HG03558 (cell line): ENCODE data around the gene FLNC.

Source experiments
- ATAC-seq: cut with Tn5 transposase; IDR thresholded peaks from one replicate; pipeline ENCODE4 v1.9.1; 2021; ENCODE audit warnings: moderate number of reproducible peaks; ENCODE audit not compliant: unreplicated experiment; ENCODE audit errors: extremely low read depth

Gene FLNC

DNA sequence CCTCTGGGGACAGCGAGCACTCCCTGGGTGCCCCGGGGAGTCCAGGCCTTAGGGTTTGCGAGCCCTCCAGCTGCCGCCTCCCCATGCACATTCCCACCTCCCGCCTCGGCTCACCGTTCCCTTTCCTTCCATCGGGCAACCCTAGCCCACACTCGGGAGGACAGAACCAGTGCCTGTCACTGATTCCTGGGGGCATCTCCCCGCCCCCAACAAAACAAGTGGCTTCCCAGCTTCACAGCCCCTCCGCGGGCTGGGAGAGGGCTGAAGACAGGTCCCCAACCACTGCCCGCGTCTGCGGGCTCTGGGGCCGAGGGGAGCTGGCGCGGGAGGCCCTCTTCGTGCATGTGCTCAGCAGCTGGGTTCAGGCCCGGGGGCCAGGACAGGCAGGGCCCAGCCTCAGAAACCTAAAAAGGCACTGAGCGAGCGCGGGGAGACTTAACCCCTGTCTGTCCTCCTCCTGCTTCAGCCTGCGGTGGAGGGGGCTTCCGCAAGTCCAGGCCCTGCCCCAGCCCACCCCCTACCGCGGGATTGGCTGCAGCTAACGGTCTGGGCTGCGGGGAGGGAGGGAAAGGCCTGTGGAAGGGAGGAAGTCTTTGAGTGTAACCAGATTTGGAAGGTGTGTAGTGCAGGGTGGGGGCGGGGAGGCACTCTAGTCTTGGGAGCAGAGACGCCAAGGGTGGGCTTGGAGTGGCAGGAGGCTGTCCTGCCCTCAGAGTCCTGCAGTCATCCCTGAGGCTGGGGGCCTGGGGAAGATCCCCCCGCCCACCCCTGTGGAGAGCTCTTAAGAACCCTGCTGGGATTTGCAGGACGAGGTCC, 1.2 kb downstream of the FLNC start:
- no peak for ATAC-seq

DNA sequence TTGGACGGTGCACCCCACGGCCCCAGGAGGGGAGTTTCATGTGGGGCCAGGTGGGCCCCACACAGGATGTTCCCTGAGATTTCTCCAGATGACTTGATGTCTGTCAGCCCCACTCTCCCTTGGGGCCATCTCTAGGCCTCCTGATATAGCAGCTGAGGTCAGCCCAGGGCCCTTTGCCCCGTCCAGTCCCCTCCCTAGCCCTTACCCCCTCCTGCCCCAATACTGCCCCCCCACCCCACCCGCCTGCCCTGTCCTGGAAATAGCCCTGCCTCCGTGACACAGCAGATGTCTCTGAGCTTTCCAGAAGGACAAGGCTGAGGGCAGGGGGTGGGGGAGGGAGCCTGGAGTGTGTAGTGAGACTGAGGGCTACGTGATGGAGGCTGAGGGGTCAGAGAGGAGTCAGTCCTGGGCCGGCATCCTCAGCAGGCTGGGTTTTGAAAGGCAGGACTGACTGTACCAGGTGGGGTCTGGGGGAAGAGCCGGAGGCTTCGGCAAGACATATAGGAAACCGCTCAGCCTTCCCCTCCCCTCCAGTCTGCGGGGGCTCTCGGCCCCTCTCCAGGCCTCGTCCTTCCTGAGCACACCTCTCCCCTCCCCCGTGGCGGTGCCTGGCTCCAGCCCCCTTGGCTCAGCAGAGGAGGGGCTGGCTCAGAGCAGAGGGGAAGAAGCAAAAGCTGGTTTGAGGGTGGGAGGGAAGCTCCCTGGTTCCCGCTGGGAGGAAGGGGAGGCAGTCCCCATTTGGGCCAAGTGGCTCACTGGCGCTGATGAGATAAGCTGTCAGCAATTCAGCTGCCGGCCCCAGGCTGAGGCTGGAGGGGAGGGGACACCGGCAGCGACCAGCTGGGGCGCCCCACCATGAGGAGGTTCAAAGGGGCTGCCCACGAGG, 2.0 kb downstream of the FLNC start:
- no peak for ATAC-seq

- ATAC-seq, result no peak
Observed at GRCh38 chr7:128832880-128833147, 2.6 kb downstream of the FLNC start.

- ATAC-seq, result no peak
Observed at GRCh38 chr7:128833148-128833945, 3.1 kb downstream of the FLNC start.

GRCh38 chr7:128833946-128834325, 3.7 kb downstream of the FLNC start:
- ATAC-seq, result no peak

- no peak for ATAC-seq
Observed at GRCh38 chr7:128835231-128835751, 5.1 kb downstream of the FLNC start.

- ATAC-seq, result no peak
Observed at GRCh38 chr7:128835790-128836641, 5.8 kb downstream of the FLNC start.

DNA sequence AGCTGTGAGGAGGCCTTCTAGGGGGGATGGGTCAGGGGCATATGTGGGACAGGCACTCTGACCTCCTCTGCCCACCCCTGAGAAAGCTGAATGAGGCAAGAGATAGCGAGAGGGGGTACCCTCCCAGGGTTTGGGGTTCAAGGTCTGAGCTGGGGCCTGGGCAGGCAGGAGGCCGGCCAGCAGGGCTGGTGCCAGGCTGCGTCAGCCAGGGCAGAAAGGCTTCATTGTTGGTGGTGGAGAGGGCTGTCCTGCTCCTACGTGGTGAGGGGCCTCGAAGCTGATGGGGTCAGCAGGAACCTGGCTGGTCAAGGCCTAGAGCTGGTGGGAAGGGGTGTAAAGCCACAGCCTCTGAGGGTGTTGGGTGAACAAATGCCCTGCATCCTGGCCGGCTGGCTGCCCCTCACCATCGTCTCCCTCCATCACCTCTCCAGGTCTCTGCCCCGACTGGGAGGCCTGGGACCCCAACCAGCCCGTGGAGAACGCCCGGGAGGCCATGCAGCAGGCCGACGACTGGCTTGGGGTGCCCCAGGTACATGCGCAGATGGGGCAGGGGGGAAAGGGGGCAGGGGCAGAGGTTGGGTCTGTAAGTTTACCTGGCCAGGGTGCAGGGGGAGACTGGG, 6.6 kb downstream of the FLNC start:
- ATAC-seq, result no peak

GRCh38 chr7:128837521-128837921, 7.3 kb downstream of the FLNC start:
- ATAC-seq, result no peak

DNA sequence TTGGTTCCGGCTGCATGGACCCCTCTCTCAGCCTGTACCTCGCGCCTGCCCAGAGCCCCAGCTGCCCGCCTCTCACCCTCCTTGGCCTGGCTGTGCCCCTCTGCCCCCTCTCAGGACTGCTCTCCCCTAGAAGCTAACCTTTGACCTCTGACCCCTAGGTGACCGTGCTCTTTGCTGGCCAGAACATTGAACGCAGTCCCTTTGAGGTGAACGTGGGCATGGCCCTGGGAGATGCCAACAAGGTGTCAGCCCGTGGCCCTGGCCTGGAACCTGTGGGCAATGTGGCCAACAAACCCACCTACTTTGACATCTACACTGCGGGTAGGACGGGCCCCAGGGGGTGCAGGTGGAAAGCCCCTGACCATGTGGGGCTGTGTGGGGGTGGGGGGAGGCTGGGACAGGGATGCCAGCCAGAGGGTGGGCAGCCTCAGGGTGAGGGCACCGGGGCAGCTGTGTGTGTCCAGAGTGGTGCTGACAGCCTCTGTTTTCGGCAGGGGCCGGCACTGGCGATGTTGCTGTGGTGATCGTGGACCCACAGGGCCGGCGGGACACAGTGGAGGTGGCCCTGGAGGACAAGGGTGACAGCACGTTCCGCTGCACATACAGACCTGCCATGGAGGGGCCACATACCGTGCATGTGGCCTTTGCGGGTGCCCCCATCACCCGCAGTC, 8.0 kb downstream of the FLNC start:
- no peak for ATAC-seq

DNA sequence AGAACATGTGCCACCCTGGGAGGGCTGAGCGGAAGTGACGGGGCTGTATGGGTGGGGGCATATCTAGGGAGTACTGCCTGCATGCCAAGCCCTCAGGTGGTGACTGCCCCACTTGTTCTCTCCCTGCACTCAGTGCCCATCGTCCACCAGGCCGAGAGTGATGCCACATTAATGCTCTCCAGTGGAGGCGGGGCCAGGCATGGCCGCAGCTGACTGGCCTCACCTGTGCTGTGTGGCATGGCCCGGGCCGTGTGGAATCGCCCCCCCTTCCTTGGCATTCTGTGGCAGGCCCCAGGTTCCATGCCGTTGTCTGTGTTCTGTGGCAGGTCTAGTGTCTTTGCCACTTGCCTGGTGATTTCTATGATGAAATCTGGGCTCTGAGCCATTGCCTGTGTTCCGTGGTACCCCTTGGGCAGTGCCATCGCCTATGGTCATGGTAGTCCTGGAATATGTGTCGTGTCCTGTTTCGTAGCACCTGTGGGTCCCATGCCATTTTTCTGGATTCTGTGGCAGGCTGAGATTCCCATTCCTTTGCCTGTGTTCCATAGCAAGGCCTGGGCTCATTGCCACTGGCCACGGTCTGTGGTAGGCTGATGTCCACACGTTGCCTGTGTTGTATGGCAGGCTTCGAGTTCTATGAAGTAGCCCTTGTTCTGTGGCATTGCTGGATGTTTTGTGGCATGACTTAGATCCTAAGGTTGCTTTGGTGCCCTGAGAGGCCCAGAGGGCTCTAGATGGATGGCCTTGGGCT, 8.9 kb downstream of the FLNC start:
- ATAC-seq, result no peak

DNA sequence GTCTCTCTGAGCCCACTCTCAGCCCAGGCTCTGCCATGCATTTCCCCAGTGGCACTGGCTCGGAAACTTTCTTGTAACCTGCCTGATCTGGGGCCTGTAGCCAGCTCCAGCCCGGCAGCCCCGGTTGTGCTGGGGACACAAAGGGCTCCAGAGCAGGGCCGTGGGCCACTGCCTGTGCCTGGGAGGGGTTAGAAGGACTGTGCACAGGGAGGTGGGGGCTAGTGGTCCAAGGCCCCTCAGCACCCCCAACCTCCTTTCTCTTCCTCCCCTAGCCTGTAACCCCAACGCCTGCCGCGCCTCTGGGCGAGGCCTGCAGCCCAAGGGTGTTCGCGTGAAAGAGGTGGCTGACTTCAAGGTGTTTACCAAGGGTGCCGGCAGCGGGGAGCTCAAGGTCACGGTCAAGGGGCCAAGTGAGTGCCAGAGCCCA, 9.6 kb downstream of the FLNC start:
- ATAC-seq, result no peak

GRCh38 chr7:128840326-128841170, 10.3 kb downstream of the FLNC start:
- no peak for ATAC-seq

DNA sequence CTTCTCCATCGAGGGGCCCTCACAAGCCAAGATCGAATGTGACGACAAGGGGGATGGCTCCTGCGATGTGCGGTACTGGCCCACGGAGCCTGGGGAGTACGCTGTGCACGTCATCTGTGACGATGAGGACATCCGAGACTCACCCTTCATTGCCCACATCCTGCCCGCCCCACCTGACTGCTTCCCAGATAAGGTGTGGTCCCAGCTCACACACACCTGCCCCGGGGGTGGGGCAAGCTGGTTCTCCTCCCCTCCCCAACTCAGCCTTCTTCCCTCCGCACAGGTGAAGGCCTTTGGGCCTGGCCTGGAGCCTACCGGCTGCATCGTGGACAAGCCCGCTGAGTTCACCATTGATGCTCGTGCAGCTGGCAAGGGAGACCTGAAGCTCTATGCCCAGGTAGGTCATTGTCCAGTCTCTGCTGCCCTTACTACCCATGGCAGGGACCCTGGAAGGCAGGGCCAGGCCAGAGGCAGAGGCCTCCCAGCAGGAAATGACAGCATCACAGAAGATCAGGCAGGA, 11.0 kb downstream of the FLNC start:
- no peak for ATAC-seq

- no peak for ATAC-seq
Observed at GRCh38 chr7:128841921-128842673, 11.9 kb downstream of the FLNC start.
